Prostate gland (tissue), 2 donors: ENCODE results near the gene AMFR.

ENCODE experiments used
- POLR2A ChIP-seq: fragments of 450-650 bp; IDR thresholded peaks from one replicate; pipeline ENCODE4 v1.6.1; 2016; ENCODE audit warnings: antibody characterized with exemption, mild to moderate bottlenecking
- POLR2AphosphoS5 ChIP-seq: sonication (generic); formaldehyde crosslinking; IDR thresholded peaks from one replicate; pipeline ENCODE4 v1.6.1; 2017; ENCODE audit warnings: antibody characterized with exemption
- TF ChIP-seq, protein P1 (sequence below), 4 experiments: fragments of 200-600 bp in 2 of 4; fragments of 450-650 bp in 2 of 4; sonication (generic) in 2 of 4; IDR thresholded peaks; 1 replicate in 3 of 4; 2 replicates in 1 of 4; pipeline ENCODE4 v1.5.1; 2016 to 2019; ENCODE audit warnings: antibody characterized with exemption in 4 of 4, mild to moderate bottlenecking in 2 of 4, moderate library complexity in 2 of 4

DNA sequence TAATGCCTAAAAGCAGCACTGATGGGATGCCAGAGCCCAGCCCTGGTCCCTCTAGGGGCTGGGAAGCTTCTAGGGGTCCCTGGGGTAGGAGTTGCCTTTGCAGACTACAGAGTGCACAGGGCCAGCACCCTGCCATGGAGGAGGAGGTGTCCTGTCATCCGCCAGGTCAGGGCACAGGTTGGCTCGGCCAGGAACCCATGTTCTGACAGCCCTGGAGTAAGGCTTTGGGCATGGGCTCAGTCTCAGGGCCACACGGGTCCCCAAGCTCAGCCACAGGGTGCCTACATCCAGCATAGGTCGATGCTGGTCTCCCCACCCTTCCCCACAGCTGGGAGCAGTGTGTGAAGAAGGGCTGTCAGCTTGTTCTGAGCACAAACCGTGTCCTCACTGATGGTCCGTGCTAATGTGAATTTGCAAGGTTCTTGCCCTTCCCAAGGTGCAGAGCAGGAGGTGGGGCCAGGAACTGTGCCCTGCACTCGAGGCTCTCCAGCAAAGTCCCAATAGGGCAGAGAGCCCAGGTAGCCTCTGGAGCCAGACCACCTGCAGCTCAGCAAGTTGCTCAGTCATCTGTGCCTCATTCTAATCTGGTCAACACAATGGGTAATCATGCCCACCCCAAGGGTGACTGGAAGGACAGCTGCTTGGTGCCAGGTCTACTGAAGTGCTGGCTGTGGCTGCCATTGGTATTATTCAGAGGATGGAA is 72.8 kb downstream of the AMFR start:
- TF ChIP-seq, protein P1, sequence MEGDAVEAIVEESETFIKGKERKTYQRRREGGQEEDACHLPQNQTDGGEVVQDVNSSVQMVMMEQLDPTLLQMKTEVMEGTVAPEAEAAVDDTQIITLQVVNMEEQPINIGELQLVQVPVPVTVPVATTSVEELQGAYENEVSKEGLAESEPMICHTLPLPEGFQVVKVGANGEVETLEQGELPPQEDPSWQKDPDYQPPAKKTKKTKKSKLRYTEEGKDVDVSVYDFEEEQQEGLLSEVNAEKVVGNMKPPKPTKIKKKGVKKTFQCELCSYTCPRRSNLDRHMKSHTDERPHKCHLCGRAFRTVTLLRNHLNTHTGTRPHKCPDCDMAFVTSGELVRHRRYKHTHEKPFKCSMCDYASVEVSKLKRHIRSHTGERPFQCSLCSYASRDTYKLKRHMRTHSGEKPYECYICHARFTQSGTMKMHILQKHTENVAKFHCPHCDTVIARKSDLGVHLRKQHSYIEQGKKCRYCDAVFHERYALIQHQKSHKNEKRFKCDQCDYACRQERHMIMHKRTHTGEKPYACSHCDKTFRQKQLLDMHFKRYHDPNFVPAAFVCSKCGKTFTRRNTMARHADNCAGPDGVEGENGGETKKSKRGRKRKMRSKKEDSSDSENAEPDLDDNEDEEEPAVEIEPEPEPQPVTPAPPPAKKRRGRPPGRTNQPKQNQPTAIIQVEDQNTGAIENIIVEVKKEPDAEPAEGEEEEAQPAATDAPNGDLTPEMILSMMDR (IDR thresholded peaks at IDR 0.05): no peak
- TF ChIP-seq POLR2A (no peak), POLR2AphosphoS5 (no peak)
